Measurements from ENCODE around the gene TREML1. TPM values are rescaled to one million over a fixed set of nuclear protein-coding genes. Genes with fewer than 3 reads are reported as not detected.

The TREML1 gene
- total RNA-seq, 4 donors from 2014 or later = not detected

- Histone ChIP-seq H3K4me3 (no peak overlapping the region), H3K4me1 (no peaks in the 10 kb centered on the region), H3K9me3 (no peaks in the 10 kb centered on the region), H3K27me3 (no peaks in the 10 kb centered on the region), H3K27ac (no peak overlapping the region), H3K36me3 (no peaks in the 10 kb centered on the region)
- no peak for DNase-seq
- 80% methylated on average over 8 of the region's 8 CpGs; no CpG with 5 or more reads in 1 of the 2 donors for WGBS, 2 donors (ENCODE audit: low coverage in 1 of 2)
- in situ Hi-C loops (cut with MboI; ENCODE audit: low pct_ligation_motif_present in 1 of 4, low pct_unique_long_range_greater_than_20kb in 1 of 4, low sequenced_read_pairs in 3 of 4) (no loop called here), intact Hi-C loops (cut with DNase I; ENCODE audit: low total_unique reads) (no loop called here)
- TF ChIP-seq POLR2A (IDR thresholded peaks at IDR 0.05) (no peak), POLR2AphosphoS5 (IDR thresholded peaks at IDR 0.05) (no peak)
These were observed 34.1 kb upstream of the TREML1 start for GRCh38 chr6:41187924-41188886.

GRCh38 chr6:41186031-41186562, 31.9 kb upstream of the TREML1 start:
- H3K9me3 ChIP-seq = no peaks in the 10 kb centered on the region
- H3K4me3 ChIP-seq = no peak overlapping the region
- no peaks in the 10 kb centered on the region for H3K36me3 ChIP-seq
- in situ Hi-C loops (cut with MboI; ENCODE audit: low pct_ligation_motif_present in 1 of 4, low pct_unique_long_range_greater_than_20kb in 1 of 4, low sequenced_read_pairs in 3 of 4) (no loop called here), intact Hi-C loops (cut with DNase I; ENCODE audit: low total_unique reads) (no loop called here)
- WGBS, 2 donors (ENCODE audit: low coverage in 1 of 2) = 79% methylated on average over 10 of the region's 10 CpGs; no CpG with 5 or more reads in 1 of the 2 donors
- H3K27me3 ChIP-seq = no peaks in the 10 kb centered on the region
- DNase-seq = no peak
- no peak overlapping the region for H3K27ac ChIP-seq
- no peaks in the 10 kb centered on the region for H3K4me1 ChIP-seq
- TF ChIP-seq CTCF (IDR thresholded peaks at IDR 0.05) (no peak), POLR2A (IDR thresholded peaks at IDR 0.05) (no peak), POLR2AphosphoS5 (IDR thresholded peaks at IDR 0.05) (no peak), EP300 (IDR thresholded peaks at IDR 0.05; ENCODE audit: low read depth) (no peak)

DNA sequence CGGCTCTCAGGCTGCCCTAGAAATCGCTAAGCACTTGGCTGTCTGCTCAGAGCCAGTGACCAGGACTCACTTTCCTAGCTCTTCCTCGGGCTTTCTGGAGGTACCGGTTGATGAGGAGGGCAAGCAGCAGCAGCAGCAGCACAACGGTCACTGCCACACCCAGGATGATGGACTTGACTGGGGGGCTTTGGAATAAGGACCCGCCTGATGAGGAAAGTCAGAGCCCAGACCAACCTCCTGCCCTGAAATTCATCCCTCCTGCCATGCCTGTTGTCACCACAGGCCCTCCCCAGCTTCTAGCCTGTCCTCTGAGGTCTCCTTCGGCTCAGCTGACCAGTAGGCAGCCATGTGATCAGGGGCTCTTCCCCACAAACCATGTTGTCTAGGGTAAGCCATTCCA, 30.6 kb upstream of the TREML1 start:
- H3K4me1 ChIP-seq = no peaks in the 10 kb centered on the region
- H3K9me3 ChIP-seq = no peaks in the 10 kb centered on the region
- H3K4me3 ChIP-seq = no peak overlapping the region
- no peak for DNase-seq
- WGBS, 2 donors (ENCODE audit: low coverage in 1 of 2) = 81 to 82% methylated on average over 3 to 7 of the region's 7 CpGs
- no peaks in the 10 kb centered on the region for H3K27me3 ChIP-seq
- no peaks in the 10 kb centered on the region for H3K36me3 ChIP-seq
- H3K27ac ChIP-seq = no peak overlapping the region
- in situ Hi-C loops (cut with MboI; ENCODE audit: low pct_ligation_motif_present in 1 of 4, low pct_unique_long_range_greater_than_20kb in 1 of 4, low sequenced_read_pairs in 3 of 4) = no loop called here
- TF ChIP-seq POLR2A (IDR thresholded peaks at IDR 0.05) = no peak
- TF ChIP-seq POLR2AphosphoS5 (IDR thresholded peaks at IDR 0.05) = no peak
- TF ChIP-seq CTCF (IDR thresholded peaks at IDR 0.05) = no peak
- no peak for TF ChIP-seq EP300 (IDR thresholded peaks at IDR 0.05; ENCODE audit: low read depth)
- intact Hi-C loops (cut with DNase I; ENCODE audit: low total_unique reads) = no loop called here

GRCh38 chr6:41182069-41183034, 28.2 kb upstream of the TREML1 start:
- in situ Hi-C loops (cut with MboI; ENCODE audit: low pct_ligation_motif_present in 1 of 4, low pct_unique_long_range_greater_than_20kb in 1 of 4, low sequenced_read_pairs in 3 of 4) = no loop called here
- no peak overlapping the region for H3K27ac ChIP-seq

More at GRCh38 chr6:41182069-41183034, 28.2 kb upstream of the TREML1 start:
- TF ChIP-seq POLR2AphosphoS5 (IDR thresholded peaks at IDR 0.05) (no peak), POLR2A (IDR thresholded peaks at IDR 0.05) (no peak), EP300 (IDR thresholded peaks at IDR 0.05; ENCODE audit: low read depth) (no peak), CTCF (IDR thresholded peaks at IDR 0.05) (peak; percentile 27 to 49 (median 44))
- no peaks in the 10 kb centered on the region for H3K9me3 ChIP-seq
- peak; percentile 38 for DNase-seq
- H3K27me3 ChIP-seq = no peaks in the 10 kb centered on the region
- no peak overlapping the region for H3K4me3 ChIP-seq
- H3K36me3 ChIP-seq = no peaks in the 10 kb centered on the region
- WGBS, 2 donors (ENCODE audit: low coverage in 1 of 2) = 61% methylated on average over 4 of the region's 4 CpGs; no CpG with 5 or more reads in 1 of the 2 donors
- intact Hi-C loops (cut with DNase I; ENCODE audit: low total_unique reads) = no loop called here
- no peaks in the 10 kb centered on the region for H3K4me1 ChIP-seq
